C1 segment of cervical spinal cord (tissue), 14 donors: ENCODE measurements around the gene CORO7.

Experiments used
- DNase-seq, 14 donors: peaks; one replicate each; lab custom pipeline; 2025; lab: John Stamatoyannopoulos, UW

CORO7 gene

DNA sequence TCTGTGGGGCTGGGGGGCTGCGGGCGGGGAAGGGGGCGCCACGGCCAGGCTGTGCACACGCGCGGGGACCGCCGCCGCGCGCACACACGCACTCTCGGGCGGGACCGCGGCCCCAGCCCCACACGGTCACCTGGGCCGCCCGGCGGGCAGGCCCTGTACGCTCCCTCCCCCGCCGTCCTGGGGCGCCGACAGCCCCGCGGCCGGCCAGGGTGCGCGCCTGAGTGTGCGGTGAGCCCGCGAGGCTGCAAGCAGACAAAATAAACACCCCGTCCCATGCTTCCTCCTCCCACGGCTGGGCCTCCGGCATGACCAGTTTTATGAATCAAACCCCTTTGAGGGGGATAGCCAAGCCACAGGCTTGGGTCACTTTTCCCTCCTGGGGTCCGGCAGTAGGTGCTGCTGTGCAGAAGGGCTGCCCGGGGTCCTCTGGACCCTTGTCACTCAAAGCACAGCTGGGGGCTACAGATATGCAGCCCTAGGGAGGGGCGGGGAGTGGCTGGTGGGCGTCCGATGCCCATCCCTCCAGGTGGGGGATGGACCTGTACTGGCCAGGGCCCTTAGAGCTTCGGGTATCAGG is 44.3 kb downstream of the CORO7 start:
- DNase-seq: peak in 1 of 14 donors; percentile 48

GRCh38 chr16:4371357-4372000 is 44.9 kb downstream of the CORO7 start, which contains the start of gene VASN:
Gene VASN (plus strand): TSS chr16:4371848. CDS start chr16:4380878, 9,030 bp downstream.
- DNase-seq: peak in 12 of 14 donors; percentile 12 to 82 (median 52)

- DNase-seq: peak in 9 of 14 donors; percentile 10 to 87 (median 35)
Observed at GRCh38 chr16:4370570-4371356, 45.6 kb downstream of the CORO7 start.

GRCh38 chr16:4370151-4370550 is 46.2 kb downstream of the CORO7 start:
- DNase-seq: no peak

DNA sequence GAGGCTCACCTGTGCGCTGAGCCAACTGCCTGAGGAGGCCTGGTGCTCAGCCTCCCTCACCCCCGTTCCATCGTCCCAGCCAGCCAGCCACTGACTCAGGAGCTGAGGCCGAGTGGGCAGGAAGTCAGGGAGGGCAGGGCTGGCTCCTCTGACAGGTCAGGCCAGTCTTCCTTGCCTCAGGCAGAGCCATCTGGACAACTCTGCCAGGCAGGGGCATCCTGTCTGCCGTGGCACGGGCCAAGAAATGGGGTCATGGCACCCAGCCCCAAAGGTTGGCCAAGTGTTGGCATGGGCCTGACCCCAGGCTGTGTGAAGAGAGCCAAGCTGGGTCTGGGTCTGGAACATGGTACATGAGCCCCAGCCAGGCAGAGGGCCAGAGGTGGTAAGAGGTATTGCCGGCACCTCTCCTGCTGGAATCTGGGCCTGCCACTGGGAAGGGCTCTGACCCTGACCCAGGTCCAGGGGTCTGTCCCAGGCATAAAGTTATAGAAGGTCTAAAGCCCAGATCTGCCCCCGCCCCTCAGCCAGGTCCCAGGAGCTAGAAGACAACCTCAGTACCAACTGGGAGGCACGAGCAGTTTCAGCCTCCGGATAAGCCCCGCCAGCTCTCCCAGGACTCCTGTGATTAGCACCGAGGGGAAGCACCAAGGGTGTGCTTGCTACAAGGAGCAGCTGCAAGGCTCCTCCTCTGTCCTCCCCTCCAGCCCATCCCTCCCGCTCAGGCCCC is 47.2 kb downstream of the CORO7 start:
- peak in 2 of 14 donors; percentile 17 to 50 for DNase-seq

DNA sequence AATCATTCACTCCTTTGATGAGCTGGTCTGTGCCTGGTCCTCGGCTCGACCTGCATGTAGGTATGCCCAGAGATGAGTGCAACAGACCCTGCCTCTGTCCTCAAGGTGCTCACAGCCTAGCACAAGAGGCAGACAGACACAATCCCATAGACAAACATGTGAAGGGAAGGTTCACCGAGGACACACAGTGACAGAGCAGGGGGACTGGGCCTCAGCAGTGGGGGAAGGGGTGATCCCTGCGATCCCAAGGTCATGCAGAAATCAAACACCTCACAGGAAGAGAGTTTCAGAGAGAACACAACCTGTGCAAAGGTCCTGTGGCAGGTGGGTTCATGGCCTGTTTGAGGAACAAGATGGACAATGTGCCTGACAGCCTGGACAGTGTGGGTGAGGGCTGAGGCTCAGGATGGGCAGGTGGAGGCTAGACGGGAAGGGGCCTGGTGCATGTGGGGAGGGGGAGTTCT is 49.0 kb downstream of the CORO7 start:
- DNase-seq: no peak

DNA sequence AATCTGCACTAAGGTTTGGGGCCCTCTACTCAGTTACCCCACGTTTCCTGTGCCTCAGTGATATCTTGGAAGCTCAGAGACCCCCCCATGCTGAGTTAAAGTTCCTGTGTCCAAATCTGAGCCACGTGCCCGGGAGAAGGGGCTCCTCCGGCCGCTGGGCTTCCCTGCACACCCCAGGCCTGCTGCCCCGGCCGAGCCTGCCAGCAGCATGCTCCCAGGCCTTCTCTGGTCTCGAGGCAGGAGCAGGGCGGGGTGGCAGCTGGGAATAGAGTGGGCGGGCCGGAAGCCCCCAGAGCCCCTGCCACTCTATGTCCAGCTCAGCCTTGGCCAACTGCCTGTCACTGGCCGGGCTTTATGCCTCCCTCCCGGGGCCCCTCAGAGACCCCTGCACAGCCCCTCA is 50.4 kb downstream of the CORO7 start:
- no peak for DNase-seq

- DNase-seq: no peak
Observed at GRCh38 chr16:4365615-4366014, 50.8 kb downstream of the CORO7 start.

DNA sequence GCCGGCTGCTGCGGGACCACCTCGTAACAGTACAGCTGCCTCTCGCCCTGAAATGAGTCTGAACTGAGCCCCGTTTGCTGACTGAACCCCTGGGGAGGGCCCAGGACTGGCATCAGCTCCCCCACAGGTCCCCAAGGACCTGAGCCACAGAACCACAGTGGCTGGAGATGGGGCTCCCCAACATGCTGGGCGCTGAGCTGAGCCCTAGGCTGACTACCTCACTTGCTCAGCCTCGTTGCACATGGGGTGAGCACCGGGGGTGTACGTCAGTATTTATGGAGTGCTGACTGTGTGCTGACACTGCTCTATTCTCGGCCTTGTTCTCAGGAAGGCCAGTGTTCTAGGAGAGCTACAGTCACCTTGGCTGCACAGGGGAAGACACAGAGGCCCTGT is 51.4 kb downstream of the CORO7 start:
- no peak for DNase-seq

DNA sequence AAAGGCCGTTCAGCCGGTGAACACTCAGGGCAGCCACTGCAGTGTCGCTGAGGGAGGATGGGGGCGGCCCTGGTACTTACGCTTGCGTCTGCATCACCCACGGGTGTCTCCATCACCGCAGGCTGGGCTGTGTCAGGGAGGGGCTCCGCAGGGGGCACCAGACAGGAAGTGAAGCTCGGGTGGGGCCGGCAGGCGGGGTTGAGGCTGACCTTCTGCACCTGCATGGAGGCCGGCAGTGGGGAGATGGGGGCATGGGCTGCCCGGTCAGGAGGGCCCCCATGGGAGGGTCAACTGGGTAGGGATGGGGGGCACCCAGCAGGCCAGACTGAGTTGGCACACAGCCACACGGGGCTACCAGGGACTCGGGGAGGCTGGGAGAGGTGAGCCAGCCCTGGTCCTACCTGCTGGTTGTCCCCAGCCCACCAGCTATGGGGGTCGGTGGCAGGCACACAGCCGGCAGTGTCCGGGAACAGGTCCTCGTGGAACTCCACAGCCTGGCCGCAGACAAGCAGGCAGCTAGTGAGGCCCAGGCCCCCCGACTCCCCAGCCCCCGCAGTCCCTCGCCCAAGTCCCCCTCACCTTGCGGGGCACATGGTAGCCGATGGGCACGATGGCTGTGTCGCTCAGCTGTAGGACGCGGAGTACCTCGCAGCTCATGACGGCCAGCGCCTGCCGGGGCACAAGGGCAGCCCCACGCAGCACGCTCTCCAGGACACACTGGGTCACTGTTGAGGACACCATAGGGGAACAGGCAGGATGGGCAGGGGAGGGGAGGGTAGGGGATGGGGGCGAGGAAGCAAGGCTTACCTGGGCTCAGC is 52.0 kb downstream of the CORO7 start:
- DNase-seq: no peak

DNA sequence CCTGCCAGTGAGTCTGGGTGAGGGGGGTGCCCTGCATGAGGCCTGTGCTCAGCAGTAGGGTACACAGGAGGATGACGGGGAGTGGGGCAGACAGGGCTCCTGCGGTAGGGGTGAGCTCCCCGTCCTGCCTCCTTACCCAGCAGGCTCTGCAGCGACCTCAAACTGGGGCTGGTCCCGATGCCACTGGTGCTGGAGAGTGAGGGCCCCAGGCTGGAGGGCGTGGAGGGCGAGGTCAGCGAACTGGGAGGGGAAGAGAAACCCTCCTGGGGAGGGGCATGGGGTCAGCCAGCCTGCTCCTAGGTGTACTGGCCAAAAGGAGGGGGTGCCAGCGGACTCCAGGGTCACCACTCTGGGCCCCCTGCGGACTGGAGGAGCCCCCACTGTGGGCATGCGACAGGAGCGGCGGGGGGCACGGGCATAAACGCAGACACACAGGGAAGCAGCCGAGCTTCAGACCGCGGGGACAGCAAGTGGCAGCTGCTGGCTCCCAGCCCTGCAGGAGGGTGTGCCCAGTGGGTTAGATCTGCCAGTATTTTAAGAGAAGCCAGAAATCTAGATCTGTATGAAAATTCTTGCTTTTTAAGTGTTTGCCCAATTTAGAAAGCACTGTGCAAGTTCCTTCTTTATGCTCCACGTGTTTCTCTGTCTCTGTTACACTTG is 53.8 kb downstream of the CORO7 start:
- no peak for DNase-seq

DNA sequence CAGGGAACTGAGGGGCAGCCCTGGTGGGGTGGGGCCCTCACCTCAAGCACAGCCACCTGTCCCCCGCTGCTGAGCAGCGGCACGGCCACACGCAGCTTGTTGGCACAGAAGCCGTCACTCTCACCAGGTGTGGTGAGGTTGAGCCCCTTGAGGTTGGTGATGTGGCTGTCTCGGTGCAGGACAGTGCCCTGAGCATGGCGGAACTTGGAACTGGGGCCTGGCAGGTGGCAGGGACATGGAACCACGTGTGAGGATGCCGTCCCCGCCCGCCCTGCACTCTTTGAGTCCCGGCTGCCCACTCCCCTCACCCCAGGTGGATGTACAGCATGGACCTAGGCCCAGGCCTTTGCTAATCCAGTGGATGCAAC is 54.5 kb downstream of the CORO7 start:
- no peak for DNase-seq

GRCh38 chr16:4361033-4361943 is 55.1 kb downstream of the CORO7 start:
- DNase-seq: no peak

DNA sequence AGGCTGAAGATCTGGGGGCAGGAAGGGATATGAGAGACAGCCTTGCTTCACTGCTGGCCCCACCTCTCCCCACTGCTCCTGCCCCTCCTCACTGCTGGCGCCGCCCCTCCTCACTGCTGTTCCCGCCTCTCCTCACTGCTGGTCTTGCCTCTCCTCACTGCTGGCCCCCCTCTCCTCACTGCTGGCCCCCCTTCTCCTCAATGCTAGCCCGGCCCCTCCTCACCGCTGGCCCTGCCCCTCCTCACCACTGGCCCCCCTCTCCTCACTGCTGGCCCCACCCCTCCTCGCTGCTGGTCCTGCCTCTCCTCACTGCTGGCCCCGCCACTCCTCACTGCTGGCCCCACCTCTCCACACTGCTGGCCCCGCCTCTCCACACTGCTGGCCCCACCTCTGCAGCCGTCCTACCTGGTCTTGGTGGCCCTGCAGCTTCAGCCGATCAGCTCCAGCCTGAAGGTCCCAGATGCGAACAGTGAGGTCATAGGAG is 55.8 kb downstream of the CORO7 start:
- DNase-seq: no peak

DNA sequence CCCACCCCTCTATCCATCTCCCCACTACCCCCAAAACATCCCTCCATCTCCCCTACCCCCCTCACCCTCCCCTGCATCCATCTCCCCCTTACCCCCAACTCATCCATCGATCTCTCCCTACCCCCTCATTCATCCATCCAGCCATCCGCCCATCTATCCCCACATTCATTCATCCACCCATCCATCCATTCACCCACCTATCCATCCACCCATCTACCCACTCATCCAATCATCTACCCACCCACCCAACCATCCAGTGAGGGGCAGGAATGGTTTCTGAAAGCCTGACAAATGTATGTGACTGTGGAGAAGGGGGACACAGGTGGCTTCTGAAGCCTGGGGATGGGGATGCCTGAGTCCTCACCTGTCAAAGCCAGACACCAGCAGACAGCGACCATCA is 56.5 kb downstream of the CORO7 start:
- DNase-seq: no peak

DNA sequence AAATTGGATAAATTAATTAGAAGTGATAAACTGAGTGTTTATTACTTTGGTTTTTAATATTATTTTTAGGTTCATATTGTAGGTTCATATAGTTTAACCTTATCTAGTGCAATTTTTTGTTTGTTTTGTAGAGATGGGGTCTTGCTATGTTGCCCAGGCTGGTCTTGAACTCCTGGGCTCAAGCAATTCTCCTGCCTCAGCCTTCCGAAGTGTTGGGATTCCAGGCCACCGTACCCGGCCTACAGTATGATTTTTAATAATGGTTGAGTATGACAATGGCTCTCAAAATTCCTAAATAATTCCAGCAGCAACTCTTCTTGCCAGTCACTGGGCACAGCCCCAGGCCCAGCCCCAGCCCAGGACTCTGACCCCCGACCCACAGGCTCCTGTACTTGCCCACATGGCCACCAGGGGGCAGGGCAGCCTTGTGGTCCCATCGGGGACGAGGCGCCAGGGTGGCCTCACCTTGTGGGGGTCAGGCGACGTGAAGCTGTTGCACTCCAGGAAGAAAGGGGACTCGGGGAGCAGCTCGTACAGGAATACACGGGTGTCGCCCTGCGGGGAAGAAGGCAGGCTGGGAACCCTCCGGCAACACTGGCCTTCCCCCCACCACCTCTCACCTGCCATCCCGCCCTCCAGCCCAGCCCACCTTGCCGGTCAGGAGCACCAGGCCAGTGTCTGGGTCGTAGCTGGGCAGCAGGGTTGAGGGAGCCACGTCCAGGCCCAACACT is 57.4 kb downstream of the CORO7 start:
- peak in 7 of 14 donors; percentile 13 to 61 (median 19) for DNase-seq

- no peak for DNase-seq
Observed at GRCh38 chr16:4358236-4358635, 58.2 kb downstream of the CORO7 start.

GRCh38 chr16:4356820-4357219 is 59.6 kb downstream of the CORO7 start:
- no peak for DNase-seq
